ENCODE results near the gene CHD5. TPM values are rescaled to one million over a fixed set of nuclear protein-coding genes. Genes with fewer than 3 reads are reported as not detected.

The CHD5 gene
- total RNA-seq, 1 experiment from 2014 or later: 2.4 TPM

- TF ChIP-seq, protein P1, sequence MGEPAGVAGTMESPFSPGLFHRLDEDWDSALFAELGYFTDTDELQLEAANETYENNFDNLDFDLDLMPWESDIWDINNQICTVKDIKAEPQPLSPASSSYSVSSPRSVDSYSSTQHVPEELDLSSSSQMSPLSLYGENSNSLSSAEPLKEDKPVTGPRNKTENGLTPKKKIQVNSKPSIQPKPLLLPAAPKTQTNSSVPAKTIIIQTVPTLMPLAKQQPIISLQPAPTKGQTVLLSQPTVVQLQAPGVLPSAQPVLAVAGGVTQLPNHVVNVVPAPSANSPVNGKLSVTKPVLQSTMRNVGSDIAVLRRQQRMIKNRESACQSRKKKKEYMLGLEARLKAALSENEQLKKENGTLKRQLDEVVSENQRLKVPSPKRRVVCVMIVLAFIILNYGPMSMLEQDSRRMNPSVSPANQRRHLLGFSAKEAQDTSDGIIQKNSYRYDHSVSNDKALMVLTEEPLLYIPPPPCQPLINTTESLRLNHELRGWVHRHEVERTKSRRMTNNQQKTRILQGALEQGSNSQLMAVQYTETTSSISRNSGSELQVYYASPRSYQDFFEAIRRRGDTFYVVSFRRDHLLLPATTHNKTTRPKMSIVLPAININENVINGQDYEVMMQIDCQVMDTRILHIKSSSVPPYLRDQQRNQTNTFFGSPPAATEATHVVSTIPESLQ (CRISPR knock-in tag; IDR thresholded peaks at IDR 0.05): no peak
- TF ChIP-seq ZNF317 (CRISPR knock-in tag; IDR thresholded peaks at IDR 0.05; ENCODE audit: borderline replicate concordance, low read depth) (no peak), NFATC4 (CRISPR knock-in tag; IDR thresholded peaks at IDR 0.05) (no peak)
Measured at GRCh38 chr1:6068932-6069331, 111.2 kb downstream of the CHD5 start (continued).

GRCh38 chr1:6068073-6068472, 112.0 kb downstream of the CHD5 start:
- ChIA-PET POLR2A (no interaction called here), CTCF (interaction anchor here (1.6 kb wide), 1 partner anchor 16 kb away, joined by 6 read pairs; no protein-coding TSS in a partner anchor)
- Mint-ChIP-seq H3K9me3 (no peaks in the 10 kb centered on the region), H3K36me3 (no peaks in the 10 kb centered on the region), H3K27me3 (ENCODE audit: low read depth) (no peaks in the 10 kb centered on the region), H3K4me1 (no peaks in the 10 kb centered on the region), H3K27ac (no peak overlapping the region), H3K4me3 (no peak overlapping the region)
- TF ChIP-seq, protein P2, sequence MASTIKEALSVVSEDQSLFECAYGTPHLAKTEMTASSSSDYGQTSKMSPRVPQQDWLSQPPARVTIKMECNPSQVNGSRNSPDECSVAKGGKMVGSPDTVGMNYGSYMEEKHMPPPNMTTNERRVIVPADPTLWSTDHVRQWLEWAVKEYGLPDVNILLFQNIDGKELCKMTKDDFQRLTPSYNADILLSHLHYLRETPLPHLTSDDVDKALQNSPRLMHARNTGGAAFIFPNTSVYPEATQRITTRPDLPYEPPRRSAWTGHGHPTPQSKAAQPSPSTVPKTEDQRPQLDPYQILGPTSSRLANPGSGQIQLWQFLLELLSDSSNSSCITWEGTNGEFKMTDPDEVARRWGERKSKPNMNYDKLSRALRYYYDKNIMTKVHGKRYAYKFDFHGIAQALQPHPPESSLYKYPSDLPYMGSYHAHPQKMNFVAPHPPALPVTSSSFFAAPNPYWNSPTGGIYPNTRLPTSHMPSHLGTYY (CRISPR knock-in tag; IDR thresholded peaks at IDR 0.05): no peak
- ATAC-seq (no peak), DNase-seq (ENCODE audit: low spot score) (no peak)

DNA sequence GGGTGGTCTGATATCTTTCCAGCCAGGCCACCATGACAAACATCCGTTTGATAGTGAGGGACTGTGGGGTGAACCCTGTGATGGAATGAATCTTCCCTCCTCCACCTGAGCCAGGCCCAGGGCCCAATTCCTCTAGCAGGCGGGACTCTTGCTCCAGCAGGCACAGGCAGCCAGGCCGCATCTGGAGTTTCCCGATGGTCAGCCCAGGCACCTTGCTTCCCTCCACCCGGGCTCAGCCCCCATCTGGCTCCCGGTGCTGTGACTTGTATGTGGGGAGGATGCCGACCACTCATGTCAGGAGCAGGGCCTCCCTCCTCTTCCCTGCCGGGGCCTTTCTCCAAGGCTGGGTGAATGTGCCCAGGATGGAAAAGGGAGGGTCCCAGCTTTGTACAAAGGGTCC, 113.4 kb downstream of the CHD5 start:
- TF ChIP-seq FOXK1 (CRISPR knock-in tag; IDR thresholded peaks at IDR 0.05) (no peak), SP1 (CRISPR knock-in tag; conservative IDR thresholded peaks at IDR 0.05) (no peak), IRF2 (CRISPR knock-in tag; IDR thresholded peaks at IDR 0.05; ENCODE audit: borderline replicate concordance, low read depth) (no peak), ZNF396 (CRISPR knock-in tag; IDR thresholded peaks at IDR 0.05; ENCODE audit: borderline replicate concordance) (no peak)
- TF ChIP-seq, protein P3, sequence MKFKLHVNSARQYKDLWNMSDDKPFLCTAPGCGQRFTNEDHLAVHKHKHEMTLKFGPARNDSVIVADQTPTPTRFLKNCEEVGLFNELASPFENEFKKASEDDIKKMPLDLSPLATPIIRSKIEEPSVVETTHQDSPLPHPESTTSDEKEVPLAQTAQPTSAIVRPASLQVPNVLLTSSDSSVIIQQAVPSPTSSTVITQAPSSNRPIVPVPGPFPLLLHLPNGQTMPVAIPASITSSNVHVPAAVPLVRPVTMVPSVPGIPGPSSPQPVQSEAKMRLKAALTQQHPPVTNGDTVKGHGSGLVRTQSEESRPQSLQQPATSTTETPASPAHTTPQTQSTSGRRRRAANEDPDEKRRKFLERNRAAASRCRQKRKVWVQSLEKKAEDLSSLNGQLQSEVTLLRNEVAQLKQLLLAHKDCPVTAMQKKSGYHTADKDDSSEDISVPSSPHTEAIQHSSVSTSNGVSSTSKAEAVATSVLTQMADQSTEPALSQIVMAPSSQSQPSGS (CRISPR knock-in tag; IDR thresholded peaks at IDR 0.05; ENCODE audit: borderline replicate concordance, low read depth): no peak
- Mint-ChIP-seq H3K4me3 (no peak overlapping the region), H3K4me1 (no peaks in the 10 kb centered on the region), H3K36me3 (no peaks in the 10 kb centered on the region), H3K27me3 (ENCODE audit: low read depth) (no peaks in the 10 kb centered on the region), H3K9me3 (no peaks in the 10 kb centered on the region), H3K27ac (peak overlapping the region; percentile 45; the same call in 1 of the 2 replicates)
- POLR2A ChIA-PET: no interaction called here
- ATAC-seq: no peak
- no peak for DNase-seq (ENCODE audit: low spot score)
- CTCF ChIA-PET: interaction anchor here (1.6 kb wide), 1 partner anchor 14 kb away, joined by 6 read pairs; no protein-coding TSS in a partner anchor

GRCh38 chr1:6065093-6065858, 114.8 kb downstream of the CHD5 start:
- Mint-ChIP-seq H3K4me3 (no peak overlapping the region), H3K4me1 (no peaks in the 10 kb centered on the region), H3K27ac (no peak overlapping the region), H3K36me3 (no peaks in the 10 kb centered on the region), H3K27me3 (ENCODE audit: low read depth) (no peaks in the 10 kb centered on the region), H3K9me3 (no peaks in the 10 kb centered on the region)
- CTCF ChIA-PET: interaction anchor here (1.0 kb wide), 1 partner anchor 45 kb away, joined by 3 read pairs; no protein-coding TSS in a partner anchor
- DNase-seq (ENCODE audit: low spot score) (no peak), ATAC-seq (no peak)
- POLR2A ChIA-PET: no interaction called here
- TF ChIP-seq JAZF1 (CRISPR knock-in tag; IDR thresholded peaks at IDR 0.05) (no peak), NR3C1 (CRISPR knock-in tag; conservative IDR thresholded peaks at IDR 0.05; ENCODE audit: low read depth) (no peak), SP1 (CRISPR knock-in tag; conservative IDR thresholded peaks at IDR 0.05) (no peak), MXD4 (CRISPR knock-in tag; IDR thresholded peaks at IDR 0.05; ENCODE audit: borderline replicate concordance) (no peak), ETV6 (CRISPR knock-in tag; IDR thresholded peaks at IDR 0.05) (no peak), FOXP1 (CRISPR knock-in tag; IDR thresholded peaks at IDR 0.05; ENCODE audit: borderline replicate concordance) (no peak), JUN (CRISPR knock-in tag; IDR thresholded peaks at IDR 0.05) (no peak), PREB (CRISPR knock-in tag; IDR thresholded peaks at IDR 0.05; ENCODE audit: borderline replicate concordance) (no peak), RORB (CRISPR knock-in tag; IDR thresholded peaks at IDR 0.05) (no peak), OVOL2 (CRISPR knock-in tag; IDR thresholded peaks at IDR 0.05; ENCODE audit: borderline replicate concordance) (no peak), ZNF423 (CRISPR knock-in tag; IDR thresholded peaks at IDR 0.05) (no peak), CBFB (CRISPR knock-in tag; IDR thresholded peaks at IDR 0.05; ENCODE audit: low read depth) (no peak)
- TF ChIP-seq, protein P4, sequence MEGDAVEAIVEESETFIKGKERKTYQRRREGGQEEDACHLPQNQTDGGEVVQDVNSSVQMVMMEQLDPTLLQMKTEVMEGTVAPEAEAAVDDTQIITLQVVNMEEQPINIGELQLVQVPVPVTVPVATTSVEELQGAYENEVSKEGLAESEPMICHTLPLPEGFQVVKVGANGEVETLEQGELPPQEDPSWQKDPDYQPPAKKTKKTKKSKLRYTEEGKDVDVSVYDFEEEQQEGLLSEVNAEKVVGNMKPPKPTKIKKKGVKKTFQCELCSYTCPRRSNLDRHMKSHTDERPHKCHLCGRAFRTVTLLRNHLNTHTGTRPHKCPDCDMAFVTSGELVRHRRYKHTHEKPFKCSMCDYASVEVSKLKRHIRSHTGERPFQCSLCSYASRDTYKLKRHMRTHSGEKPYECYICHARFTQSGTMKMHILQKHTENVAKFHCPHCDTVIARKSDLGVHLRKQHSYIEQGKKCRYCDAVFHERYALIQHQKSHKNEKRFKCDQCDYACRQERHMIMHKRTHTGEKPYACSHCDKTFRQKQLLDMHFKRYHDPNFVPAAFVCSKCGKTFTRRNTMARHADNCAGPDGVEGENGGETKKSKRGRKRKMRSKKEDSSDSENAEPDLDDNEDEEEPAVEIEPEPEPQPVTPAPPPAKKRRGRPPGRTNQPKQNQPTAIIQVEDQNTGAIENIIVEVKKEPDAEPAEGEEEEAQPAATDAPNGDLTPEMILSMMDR (IDR thresholded peaks at IDR 0.05): no peak
